ENCODE results near the gene SERP1. TPM values are rescaled to one million over a fixed set of nuclear protein-coding genes. Genes with fewer than 3 reads are reported as not detected.

The SERP1 gene
- 102 TPM for polyA plus RNA-seq (2013, experiment 1 of 2)
- 107 TPM for polyA plus RNA-seq (2013, experiment 2 of 2)

DNA sequence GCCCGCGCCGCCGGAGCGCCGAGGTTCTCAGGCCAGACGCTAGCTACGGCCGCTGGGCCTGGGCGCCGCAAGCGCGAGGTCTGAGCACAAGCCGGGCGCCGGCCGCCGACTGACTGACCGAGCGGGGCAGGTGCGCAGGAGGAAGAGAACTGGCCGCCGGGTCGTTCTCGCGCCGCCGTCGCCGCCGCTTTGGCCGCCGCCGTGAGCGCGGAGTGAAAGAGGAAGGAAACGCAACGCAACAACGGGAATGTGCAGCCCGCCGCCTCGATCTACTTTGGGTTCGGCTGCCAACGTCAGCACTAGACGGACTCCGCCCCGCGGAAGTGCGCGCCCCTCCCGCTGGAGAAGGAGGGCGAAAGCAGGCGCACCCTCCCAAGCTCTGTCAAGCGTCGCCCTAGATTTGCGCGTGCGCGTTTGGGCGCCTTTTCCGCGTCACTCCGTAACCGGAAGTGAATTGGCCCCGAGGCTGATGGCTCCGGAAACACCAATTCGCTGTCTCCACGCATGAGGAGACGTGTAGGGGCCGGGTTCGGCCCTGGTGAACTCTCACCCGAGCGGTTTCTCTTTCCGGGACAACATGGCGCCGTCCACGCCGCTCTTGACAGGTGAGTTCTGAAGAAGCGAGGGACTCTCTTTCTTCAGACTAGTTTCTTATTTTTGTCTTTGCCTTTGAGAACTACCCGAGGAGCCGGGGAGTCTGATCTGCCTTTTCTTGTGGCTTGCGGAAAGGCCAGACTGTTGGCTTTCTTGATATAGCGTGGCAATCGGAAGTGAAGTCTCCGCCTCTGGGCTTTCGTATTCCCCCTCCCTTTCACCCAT is at the start of gene SERP1, which contains the start of gene EIF2A:
TSS of gene SERP1 (minus strand) at position 271 of the 819 bp plus-strand sequence. CDS start 361 bp downstream, outside the sequence.
TSS of gene EIF2A (plus strand) at position 562 of the 819 bp plus-strand sequence. CDS start at position 578, 16 bp downstream.
- peaks cover 0 to 34% of the 10 kb centered on the region in 2 experiments for H3K36me3 ChIP-seq (ENCODE audit: control insufficient read depth in 1 of 2, insufficient read depth in 2 of 2, low read depth in 1 of 2, low read length in 2 of 2)
- H3K14ac ChIP-seq (ENCODE audit: low read length in 2 of 2): peak within 1 kb of the TSS; percentile 25 to 100
- H3K27ac ChIP-seq (ENCODE audit: low read length, poor library complexity, severe bottlenecking): peak within 1 kb of the TSS; percentile 96
- WGBS: under 1% methylated on average over 72 of the region's 86 CpGs
- peak within 1 kb of the TSS; percentile 57 for H2BK15ac ChIP-seq (ENCODE audit: low read depth, poor library complexity, severe bottlenecking)
- H3K4me2 ChIP-seq (ENCODE audit: low read length, poor library complexity, severe bottlenecking): peak within 1 kb of the TSS; percentile 91
- no peaks in the 10 kb centered on the region for H3K9me3 ChIP-seq (ENCODE audit: control insufficient read depth, low read length)
- H3K18ac ChIP-seq (ENCODE audit: low read depth in 1 of 2, low read length in 2 of 2): peak within 1 kb of the TSS; percentile 94 to 99
- peak within 1 kb of the TSS; percentile 91 for H2BK5ac ChIP-seq (ENCODE audit: low read depth, low read length, poor library complexity, severe bottlenecking)
- DNase-seq: peak; percentile 99
- peak within 1 kb of the TSS; percentile 98 for H4K91ac ChIP-seq (ENCODE audit: low read length)
- no peaks in the 10 kb centered on the region for H3K4me1 ChIP-seq (ENCODE audit: control insufficient read depth, insufficient read depth, low read depth, low read length)
- peak within 1 kb of the TSS; percentile 94 for H3K9ac ChIP-seq (ENCODE audit: low read length)
- peak within 1 kb of the TSS; percentile 37 to 46 for H2BK12ac ChIP-seq (ENCODE audit: low read length in 2 of 2)
- peaks cover 5% of the 10 kb centered on the region for H3K79me1 ChIP-seq (replicated peaks; ENCODE audit: low read length, poor library complexity, severe bottlenecking)
- peak within 1 kb of the TSS; percentile 95 for H4K8ac ChIP-seq (ENCODE audit: low read length)
- peak within 1 kb of the TSS; percentile 93 for H2AFZ ChIP-seq (ENCODE audit: low read depth, low read length)
- peak within 1 kb of the TSS; percentile 86 to 97 for H3K23ac ChIP-seq (ENCODE audit: low read length in 2 of 2)
- H3K4me3 ChIP-seq (ENCODE audit: insufficient read depth in 1 of 2, low read depth in 1 of 2, low read length in 2 of 2): peak within 1 kb of the TSS; percentile 94 to 98
- no peaks in the 10 kb centered on the region for H3K27me3 ChIP-seq (ENCODE audit: control insufficient read depth in 1 of 2, insufficient read depth in 1 of 2, low read length in 2 of 2)
- H2AK5ac ChIP-seq (ENCODE audit: low read length, severe bottlenecking): peak within 1 kb of the TSS; percentile 99
- H3K4ac ChIP-seq (ENCODE audit: low read depth in 1 of 2, low read length in 2 of 2): peak within 1 kb of the TSS; percentile 95 to 98
- H2BK120ac ChIP-seq (ENCODE audit: low read depth, low read length): peak within 1 kb of the TSS; percentile 87

DNA sequence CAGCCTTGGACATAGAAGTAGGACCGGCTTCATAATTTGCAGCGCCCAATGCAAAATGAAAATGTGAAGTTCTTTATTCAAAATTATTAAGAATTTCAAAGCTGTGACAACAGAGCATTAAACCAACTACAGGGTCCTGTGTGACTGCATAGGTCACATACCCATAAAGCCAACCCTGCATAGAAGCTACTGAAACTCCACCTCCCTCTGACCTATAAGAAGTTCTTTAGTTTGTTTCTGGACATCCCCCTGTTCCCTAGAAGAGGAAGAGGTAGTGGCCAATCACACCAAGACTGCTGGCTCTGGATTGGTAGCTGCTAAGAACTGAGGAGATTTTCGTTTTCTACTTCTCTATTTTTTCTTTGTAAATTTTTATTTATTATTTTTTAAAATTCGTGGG is 47.9 kb upstream of the SERP1 start:
- no peak overlapping the region for H3K4me3 ChIP-seq (ENCODE audit: insufficient read depth in 1 of 2, low read depth in 1 of 2, low read length in 2 of 2)
- peaks cover 13% of the 10 kb centered on the region for H3K79me1 ChIP-seq (replicated peaks; ENCODE audit: low read length, poor library complexity, severe bottlenecking)
- H2BK5ac ChIP-seq (ENCODE audit: low read depth, low read length, poor library complexity, severe bottlenecking): no peak overlapping the region
- H4K8ac ChIP-seq (ENCODE audit: low read length): no peak overlapping the region
- no peak overlapping the region for H2AK5ac ChIP-seq (ENCODE audit: low read length, severe bottlenecking)
- no peak overlapping the region for H3K23ac ChIP-seq (ENCODE audit: low read length in 2 of 2)
- H2BK12ac ChIP-seq (ENCODE audit: low read length in 2 of 2): no peak overlapping the region
- no peaks in the 10 kb centered on the region for H3K9me3 ChIP-seq (ENCODE audit: control insufficient read depth, low read length)
- H3K27ac ChIP-seq (ENCODE audit: low read length, poor library complexity, severe bottlenecking): no peak overlapping the region
- 100% methylated on average over 1 of the region's 4 CpGs for WGBS
- no peak overlapping the region for H2BK120ac ChIP-seq (ENCODE audit: low read depth, low read length)
- H2BK15ac ChIP-seq (ENCODE audit: low read depth, poor library complexity, severe bottlenecking): no peak overlapping the region
- H3K27me3 ChIP-seq (ENCODE audit: control insufficient read depth in 1 of 2, insufficient read depth in 1 of 2, low read length in 2 of 2): no peaks in the 10 kb centered on the region
- no peak overlapping the region for H3K18ac ChIP-seq (ENCODE audit: low read depth in 1 of 2, low read length in 2 of 2)
- no peak overlapping the region for H2AFZ ChIP-seq (ENCODE audit: low read depth, low read length)
- H3K4me1 ChIP-seq (ENCODE audit: control insufficient read depth, insufficient read depth, low read depth, low read length): peaks cover 3% of the 10 kb centered on the region
- no peak overlapping the region for H3K4me2 ChIP-seq (ENCODE audit: low read length, poor library complexity, severe bottlenecking)
- no peak overlapping the region for H3K14ac ChIP-seq (ENCODE audit: low read length in 2 of 2)
- no peak overlapping the region for H3K9ac ChIP-seq (ENCODE audit: low read length)
- H4K91ac ChIP-seq (ENCODE audit: low read length): no peak overlapping the region
- no peak for DNase-seq
- peaks cover 0 to 1% of the 10 kb centered on the region in 2 experiments for H3K36me3 ChIP-seq (ENCODE audit: control insufficient read depth in 1 of 2, insufficient read depth in 2 of 2, low read depth in 1 of 2, low read length in 2 of 2)
- no peak overlapping the region for H3K4ac ChIP-seq (ENCODE audit: low read depth in 1 of 2, low read length in 2 of 2)

GRCh38 chr3:150589759-150590158 is 43.5 kb upstream of the SERP1 start:
- no peak overlapping the region for H3K4ac ChIP-seq (ENCODE audit: low read depth in 1 of 2, low read length in 2 of 2)
- H3K4me2 ChIP-seq (ENCODE audit: low read length, poor library complexity, severe bottlenecking): no peak overlapping the region
- no peak overlapping the region for H2BK12ac ChIP-seq (ENCODE audit: low read length in 2 of 2)
- no peak overlapping the region for H3K4me3 ChIP-seq (ENCODE audit: insufficient read depth in 1 of 2, low read depth in 1 of 2, low read length in 2 of 2)
- H3K4me1 ChIP-seq (ENCODE audit: control insufficient read depth, insufficient read depth, low read depth, low read length): no peaks in the 10 kb centered on the region
- 78% methylated on average over 3 of the region's 6 CpGs for whole genome bisulfite sequencing
- no peak overlapping the region for H4K91ac ChIP-seq (ENCODE audit: low read length)
- H3K9ac ChIP-seq (ENCODE audit: low read length): peak overlapping the region; percentile 24
- no peak overlapping the region for H4K8ac ChIP-seq (ENCODE audit: low read length)
- no peaks in the 10 kb centered on the region for H3K27me3 ChIP-seq (ENCODE audit: control insufficient read depth in 1 of 2, insufficient read depth in 1 of 2, low read length in 2 of 2)
- peak; percentile 40 for DNase-seq
- H2AK5ac ChIP-seq (ENCODE audit: low read length, severe bottlenecking): no peak overlapping the region
- H2BK15ac ChIP-seq (ENCODE audit: low read depth, poor library complexity, severe bottlenecking): no peak overlapping the region
- H3K18ac ChIP-seq (ENCODE audit: low read depth in 1 of 2, low read length in 2 of 2): no peak overlapping the region
- H3K23ac ChIP-seq (ENCODE audit: low read length in 2 of 2): no peak overlapping the region
- H3K79me1 ChIP-seq (replicated peaks; ENCODE audit: low read length, poor library complexity, severe bottlenecking): peaks cover 5% of the 10 kb centered on the region
- no peak overlapping the region for H2AFZ ChIP-seq (ENCODE audit: low read depth, low read length)
- H3K14ac ChIP-seq (ENCODE audit: low read length in 2 of 2): no peak overlapping the region
- peaks cover 9 to 11% of the 10 kb centered on the region in 2 experiments for H3K36me3 ChIP-seq (ENCODE audit: control insufficient read depth in 1 of 2, insufficient read depth in 2 of 2, low read depth in 1 of 2, low read length in 2 of 2)
- no peak overlapping the region for H3K27ac ChIP-seq (ENCODE audit: low read length, poor library complexity, severe bottlenecking)
- no peak overlapping the region for H2BK120ac ChIP-seq (ENCODE audit: low read depth, low read length)
- H2BK5ac ChIP-seq (ENCODE audit: low read depth, low read length, poor library complexity, severe bottlenecking): no peak overlapping the region
- H3K9me3 ChIP-seq (ENCODE audit: control insufficient read depth, low read length): no peaks in the 10 kb centered on the region

DNA sequence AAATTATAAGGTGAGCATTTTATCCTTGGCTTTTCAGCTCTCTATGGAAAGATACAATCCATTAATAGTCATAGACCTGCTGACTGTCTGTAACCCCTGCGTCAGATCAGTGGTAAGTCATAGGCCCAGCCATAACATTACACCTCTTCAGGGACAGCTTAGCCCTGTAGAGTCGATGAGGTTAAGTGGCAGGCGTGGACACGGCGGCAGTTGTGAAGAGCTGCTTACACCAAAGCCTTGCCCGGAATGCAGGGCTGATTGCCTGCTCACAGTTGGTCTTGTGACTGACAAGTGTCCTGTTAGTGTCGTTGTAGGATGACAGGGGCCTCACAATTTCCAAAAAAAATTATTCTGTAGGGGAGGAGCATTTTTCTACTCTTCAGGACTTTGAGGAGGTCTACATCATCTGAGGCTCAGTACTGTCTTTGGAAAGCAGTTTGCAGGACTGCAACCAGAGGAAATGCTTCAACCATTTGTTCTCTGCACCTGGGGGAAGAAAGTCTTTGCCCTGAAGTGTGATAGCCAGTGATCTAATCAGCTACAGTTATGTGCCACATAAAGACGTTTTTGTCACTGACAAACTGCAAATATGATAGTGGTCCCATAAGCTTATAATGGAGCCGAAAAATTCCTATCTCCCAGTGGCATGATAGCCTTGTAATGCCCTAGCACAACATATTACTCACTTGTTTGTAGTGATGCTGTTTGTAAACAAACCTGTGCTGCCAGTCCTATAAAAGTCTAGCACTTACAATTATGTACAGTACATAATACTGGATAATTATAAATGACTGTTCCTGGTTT is 41.9 kb upstream of the SERP1 start:
- H3K27me3 ChIP-seq (ENCODE audit: control insufficient read depth in 1 of 2, insufficient read depth in 1 of 2, low read length in 2 of 2): no peaks in the 10 kb centered on the region
- no peak overlapping the region for H3K23ac ChIP-seq (ENCODE audit: low read length in 2 of 2)
- H3K4me2 ChIP-seq (ENCODE audit: low read length, poor library complexity, severe bottlenecking): no peak overlapping the region
- H3K4me1 ChIP-seq (ENCODE audit: control insufficient read depth, insufficient read depth, low read depth, low read length): no peaks in the 10 kb centered on the region
- H3K4me3 ChIP-seq (ENCODE audit: insufficient read depth in 1 of 2, low read depth in 1 of 2, low read length in 2 of 2): no peak overlapping the region
- no peak overlapping the region for H3K4ac ChIP-seq (ENCODE audit: low read depth in 1 of 2, low read length in 2 of 2)
- peaks cover 5% of the 10 kb centered on the region for H3K79me1 ChIP-seq (replicated peaks; ENCODE audit: low read length, poor library complexity, severe bottlenecking)
- no peak overlapping the region for H2BK120ac ChIP-seq (ENCODE audit: low read depth, low read length)
- H3K18ac ChIP-seq (ENCODE audit: low read depth in 1 of 2, low read length in 2 of 2): no peak overlapping the region
- H3K9me3 ChIP-seq (ENCODE audit: control insufficient read depth, low read length): no peaks in the 10 kb centered on the region
- no peak overlapping the region for H2AFZ ChIP-seq (ENCODE audit: low read depth, low read length)
- no peak overlapping the region for H2BK12ac ChIP-seq (ENCODE audit: low read length in 2 of 2)
- H3K36me3 ChIP-seq (ENCODE audit: control insufficient read depth in 1 of 2, insufficient read depth in 2 of 2, low read depth in 1 of 2, low read length in 2 of 2): peaks cover 9 to 25% of the 10 kb centered on the region in 2 experiments
- H4K91ac ChIP-seq (ENCODE audit: low read length): no peak overlapping the region
- H2BK5ac ChIP-seq (ENCODE audit: low read depth, low read length, poor library complexity, severe bottlenecking): no peak overlapping the region
- no peak overlapping the region for H3K27ac ChIP-seq (ENCODE audit: low read length, poor library complexity, severe bottlenecking)
- H2AK5ac ChIP-seq (ENCODE audit: low read length, severe bottlenecking): no peak overlapping the region
- H3K14ac ChIP-seq (ENCODE audit: low read length in 2 of 2): no peak overlapping the region
- no peak overlapping the region for H2BK15ac ChIP-seq (ENCODE audit: low read depth, poor library complexity, severe bottlenecking)
- no peak for DNase-seq
- WGBS: 74% methylated on average over 9 of the region's 9 CpGs
- peak overlapping the region; percentile 23 for H4K8ac ChIP-seq (ENCODE audit: low read length)
- no peak overlapping the region for H3K9ac ChIP-seq (ENCODE audit: low read length)
